Panc1 (cell line): ENCODE measurements around the gene SCUBE2. TPM values are rescaled to one million over a fixed set of nuclear protein-coding genes. Genes with fewer than 3 reads are reported as not detected.

Experiments
- ATAC-seq: fragments of 200-7000 bp; cut with Tn5 transposase; 2 replicates; pipeline ENCODE4 v1.9.1; 2020; ENCODE audit warnings: mild to moderate bottlenecking, moderate library complexity
- BruUV-seq: library from RNA; stranded (reverse); fragments of 400-500 nt; replicated peaks from 2 replicates; lab custom pipeline; 2021; lab: Mats Ljungman, UMichigan
- CTCF ChIA-PET: fragments of 300-600 bp; sonication (Branson Sonifier 250); formaldehyde crosslinking; loops from one replicate; lab custom pipeline; 2022; ENCODE audit warnings: antibody characterized with exemption; lab: Charles Lee
- POLR2A ChIA-PET: fragments of 300-600 bp; sonication (Branson Sonifier 250); formaldehyde crosslinking; loops from one replicate; lab custom pipeline; 2022; ENCODE audit warnings: antibody characterized with exemption; lab: Charles Lee
- DNase-seq: peaks from one replicate; pipeline ENCODE4 v3.0.0-alpha.2; 2010; ENCODE audit warnings: low read depth, low spot score
- H3K27ac ChIP-seq: 2 replicates; pipeline ENCODE4 v1.5.1; 2011; ENCODE audit warnings: mild to moderate bottlenecking, low read length, inconsistent platforms
- H3K27me3 ChIP-seq: fragments of 200-500 bp; sonication (Bioruptor generic); 2 replicates; pipeline ENCODE4 v1.6.0; 2014; ENCODE audit warnings: low read length, inconsistent platforms; ENCODE audit not compliant: control insufficient read depth, insufficient read depth
- H3K36me3 ChIP-seq: fragments of 200-500 bp; sonication (Bioruptor generic); 2 replicates; pipeline ENCODE4 v1.5.1; 2014; ENCODE audit warnings: inconsistent platforms, mild to moderate bottlenecking, low read length, moderate library complexity; ENCODE audit not compliant: control insufficient read depth, insufficient read depth
- H3K4me1 ChIP-seq: 2 replicates; pipeline ENCODE4 v1.5.1; 2011; ENCODE audit warnings: inconsistent platforms, mild to moderate bottlenecking, low read length, moderate library complexity; ENCODE audit not compliant: control insufficient read depth, insufficient read depth
- H3K4me3 ChIP-seq, 2 experiments: 2 replicates each; pipeline ENCODE4 v1.5.1; 2011 to 2012; ENCODE audit warnings: low read depth in 2 of 2, low read length in 2 of 2, mild to moderate bottlenecking in 2 of 2, inconsistent platforms in 1 of 2, moderate library complexity in 1 of 2
- H3K9me3 ChIP-seq: fragments of 200-500 bp; sonication (Bioruptor generic); 2 replicates; pipeline ENCODE4 v1.5.1; 2014; ENCODE audit warnings: low read depth, mild to moderate bottlenecking, inconsistent platforms, low read length, moderate library complexity; ENCODE audit not compliant: control insufficient read depth, insufficient read depth
- CTCF ChIP-seq: fragments of 450-650 bp; IDR thresholded peaks from 2 replicates; pipeline ENCODE4 v1.5.1; 2017; ENCODE audit warnings: mild to moderate bottlenecking
- POLR2AphosphoS5 ChIP-seq: IDR thresholded peaks from 2 replicates; pipeline ENCODE4 v1.6.1; 2012; ENCODE audit warnings: mild to moderate bottlenecking, low read depth, low read length, moderate library complexity
- REST ChIP-seq, 2 experiments: IDR thresholded peaks; 2 replicates each; pipeline ENCODE4 v1.6.1; 2011 to 2012; ENCODE audit warnings: low read depth in 2 of 2, control low read depth in 1 of 2, low read length in 1 of 2, mild to moderate bottlenecking in 1 of 2, moderate library complexity in 1 of 2; ENCODE audit not compliant: insufficient read depth in 1 of 2
- SIN3A ChIP-seq: IDR thresholded peaks from 2 replicates; pipeline ENCODE4 v1.6.1; 2012; ENCODE audit warnings: low read depth, mild to moderate bottlenecking, low read length, moderate library complexity, borderline replicate concordance; ENCODE audit not compliant: insufficient read depth
- TCF7L2 ChIP-seq: IDR thresholded peaks from 2 replicates; pipeline ENCODE4 v1.6.1; 2011; ENCODE audit warnings: mild to moderate bottlenecking, low read depth, low read length, inconsistent platforms
- in situ Hi-C: cut with HindIII; loops from 2 replicates; pipeline ENCODE4 v1.10.0; 2016; ENCODE audit warnings: low sequenced_read_pairs, low pct_unique_long_range_greater_than_20kb
- intact Hi-C: fragments of 100-400 bp; cut with micrococcal nuclease; formaldehyde crosslinking; loops from one replicate; pipeline ENCODE4 v1.10.0; 2022; ENCODE audit not compliant: unreplicated experiment
- total RNA-seq: library from RNA; stranded (reverse); gene quantifications from one replicate; pipeline ENCODE4 v1.2.1, GENCODE V29; 2021; ENCODE audit not compliant: unreplicated experiment

Gene SCUBE2
- total RNA-seq, 1 experiment from 2014 or later, result 2.8 TPM

DNA sequence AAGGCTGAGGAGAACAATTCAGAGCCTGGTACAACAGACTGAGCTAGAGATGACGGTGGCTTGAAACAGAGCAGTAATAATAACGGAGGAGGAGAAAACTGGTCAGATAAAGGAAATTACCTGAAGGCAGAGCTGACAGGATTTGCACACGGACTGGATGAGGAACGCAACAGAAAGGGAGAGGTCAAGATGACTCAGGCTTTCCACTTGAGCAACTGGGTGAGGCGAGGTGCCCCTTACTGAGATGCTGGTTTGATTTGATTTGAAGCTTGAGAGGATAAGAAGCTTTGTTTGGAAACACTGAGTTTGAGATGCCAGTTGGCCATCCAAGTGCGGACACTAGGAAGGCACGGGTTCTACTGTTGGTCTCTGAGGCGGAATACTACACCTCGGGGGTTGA is 52.2 kb downstream of the SCUBE2 start:
- no peak for ATAC-seq
- POLR2A ChIA-PET, result no interaction called here
- Histone ChIP-seq H3K9me3 (no peaks in the 10 kb centered on the region; the same call in 1 of the 2 replicates), H3K4me1 (no peaks in the 10 kb centered on the region), H3K4me3 (no peak overlapping the region), H3K27me3 (no peaks in the 10 kb centered on the region), H3K36me3 (no peaks in the 10 kb centered on the region), H3K27ac (no peak overlapping the region)
- TF ChIP-seq POLR2AphosphoS5 (no peak), CTCF (no peak), TCF7L2 (no peak), SIN3A (no peak), REST (IDR thresholded peaks at IDR 0.05; ENCODE audit: insufficient read depth in 1 of 2, low read depth in 2 of 2, low read length in 1 of 2) (no peak)
- no TSS peak for BruUV-seq
- CTCF ChIA-PET, result no interaction called here
- DNase-seq, result no peak
- intact Hi-C loops (no loop called here), in situ Hi-C loops (no loop called here)

- no peak for DNase-seq
- in situ Hi-C loops (no loop called here), intact Hi-C loops (no loop called here)
- Histone ChIP-seq H3K9me3 (no peaks in the 10 kb centered on the region; the same call in 1 of the 2 replicates), H3K4me3 (no peak overlapping the region), H3K27ac (no peak overlapping the region), H3K27me3 (no peaks in the 10 kb centered on the region), H3K4me1 (no peaks in the 10 kb centered on the region), H3K36me3 (no peaks in the 10 kb centered on the region)
- TF ChIP-seq TCF7L2, result no peak
- no peak for TF ChIP-seq SIN3A
- no peak for TF ChIP-seq POLR2AphosphoS5
- TF ChIP-seq CTCF, result no peak
- no peak for TF ChIP-seq REST (IDR thresholded peaks at IDR 0.05; ENCODE audit: insufficient read depth in 1 of 2, low read depth in 2 of 2, low read length in 1 of 2)
- BruUV-seq, result no TSS peak
- ChIA-PET POLR2A (no interaction called here), CTCF (no interaction called here)
- no peak for ATAC-seq
Measured at GRCh38 chr11:9038541-9038940, 52.9 kb downstream of the SCUBE2 start.
